T-helper 1 cell treated with Interleukin-12 subunit alpha and Interleukin-12 subunit beta and Interleukin-4 antibody, amounts not matched to agents 30 ng/mL and 1 ng/mL, for 36 hours (primary cell): ENCODE results near the gene DAG1. TPM values are rescaled to one million over a fixed set of nuclear protein-coding genes. Genes with fewer than 3 reads are reported as not detected.

Experiments
- intact Hi-C: fragments of 100-400 bp; cut with micrococcal nuclease; formaldehyde crosslinking; loops from one replicate; pipeline ENCODE4 v1.15.1; 2024
- total RNA-seq: library from RNA; stranded (reverse); gene quantifications from 2 replicates; pipeline ENCODE4 v1.2.3, GENCODE V29; 2022

The DAG1 gene
- total RNA-seq = 19.2 and 22.4 TPM in 2 replicates

DNA sequence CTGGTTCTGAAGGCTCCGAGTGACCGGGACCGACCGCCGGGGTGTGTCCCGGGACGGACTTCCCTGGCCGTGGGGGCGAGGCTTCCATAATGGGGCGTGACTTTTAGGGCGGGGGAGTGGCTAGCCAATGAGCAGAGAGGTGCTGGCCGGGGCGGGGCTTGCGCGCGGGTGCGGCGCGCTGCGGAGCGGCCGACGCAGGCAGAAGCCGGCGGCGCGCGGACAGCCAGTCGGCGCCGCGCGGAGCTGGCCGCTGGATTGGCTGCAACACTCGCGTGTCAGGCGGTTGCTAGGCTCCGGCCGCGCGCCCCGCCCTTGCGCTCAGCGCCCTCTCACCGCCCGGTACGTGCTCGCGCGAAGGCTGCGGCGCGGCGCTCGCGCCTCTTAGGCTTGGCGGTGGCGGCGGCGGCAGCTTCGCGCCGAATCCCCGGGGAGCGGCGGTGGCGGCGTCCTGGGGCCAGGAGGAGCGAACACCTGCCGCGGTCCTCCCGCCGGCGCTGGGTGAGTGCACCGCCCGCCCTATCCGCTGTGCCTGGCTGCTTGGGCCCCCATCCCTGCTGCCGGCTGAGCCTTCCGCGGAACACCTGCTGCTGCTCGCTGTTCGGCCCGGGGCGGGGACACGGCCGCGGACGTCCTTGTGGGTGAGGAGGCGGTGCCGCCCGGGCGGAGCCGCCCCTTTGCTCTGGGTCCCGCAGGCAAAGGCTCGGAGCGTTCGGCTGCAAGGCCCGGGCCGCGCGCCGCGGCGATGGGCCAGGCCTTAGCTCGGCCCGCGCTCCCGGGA, at the start of gene DAG1:
Gene DAG1, plus strand, starts transcription at position 332 of the 778 bp plus-strand sequence. CDS start 40,268 bp downstream, outside the sequence.
- intact Hi-C loops = loop anchor here (1.0 to 10.0 kb wide), 19 partner anchors 21 to 1097 kb away; partner anchors contain the start of genes APEH, BSN, C3orf18 and CCDC71

GRCh38 chr3:49421890-49422378, 48.1 kb upstream of the DAG1 start:
- intact Hi-C loops = no loop called here

- intact Hi-C loops = no loop called here
These were observed 47.5 kb upstream of the DAG1 start, which contains the start of gene AMT for GRCh38 chr3:49422379-49423248. TSS of gene AMT (minus strand) at chr3:49422473. CDS start at chr3:49422450, 23 bp downstream.

- intact Hi-C loops = loop anchor here (5.0 kb wide), 1 partner anchor 872 kb away; the partner anchor contains the start of genes HYAL3 and NAA80
These were observed 45.3 kb upstream of the DAG1 start for GRCh38 chr3:49424816-49425215.

- intact Hi-C loops = loop anchor here (5.0 kb wide), 1 partner anchor 870 kb away; the partner anchor contains the start of genes HYAL3 and NAA80
These were observed 42.5 kb upstream of the DAG1 start for GRCh38 chr3:49427586-49427985.

DNA sequence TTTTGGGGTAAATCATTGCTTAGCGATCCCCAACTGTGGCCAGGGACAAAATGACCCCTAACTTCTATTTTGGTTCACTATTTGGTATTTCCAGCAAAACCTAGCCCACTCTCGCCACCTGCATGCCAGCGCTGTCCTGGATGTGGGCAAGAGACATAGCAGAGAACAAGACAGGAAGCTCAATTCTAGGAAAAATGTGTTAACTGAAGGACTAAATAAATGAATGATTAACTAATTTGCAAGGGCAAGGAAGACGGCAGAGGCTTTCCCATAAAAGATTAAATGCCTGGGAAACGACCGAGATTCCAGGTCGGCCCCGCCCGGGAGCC, 41.4 kb upstream of the DAG1 start:
- intact Hi-C loops = loop anchor here (1.0 to 5.0 kb wide), 9 partner anchors 12 to 869 kb away; partner anchors contain the start of genes DAG1, GPX1, HYAL3 and NAA80

GRCh38 chr3:49434731-49435130, 35.3 kb upstream of the DAG1 start:
- intact Hi-C loops = no loop called here

DNA sequence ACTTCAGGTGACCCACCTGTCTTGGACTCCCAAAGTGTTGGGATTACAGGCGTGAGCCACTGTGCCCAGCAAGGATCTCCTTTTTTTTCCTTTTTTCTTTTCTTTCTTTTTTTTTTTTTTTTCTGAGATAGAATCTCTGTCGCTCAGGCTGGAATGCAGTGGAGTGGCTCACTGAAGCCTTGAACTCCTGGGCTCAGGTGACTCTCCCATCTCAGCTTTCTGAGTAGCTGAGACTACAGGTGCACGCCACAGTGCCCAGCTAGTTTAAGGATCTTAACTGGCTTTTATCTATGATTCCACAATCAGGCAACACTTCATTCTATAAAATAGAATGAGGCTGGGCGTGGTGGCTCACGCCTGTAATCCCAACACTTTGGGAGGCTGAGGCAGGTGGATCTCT, 24.7 kb upstream of the DAG1 start:
- intact Hi-C loops = no loop called here

- intact Hi-C loops = no loop called here
These were observed 16.4 kb upstream of the DAG1 start for GRCh38 chr3:49453621-49454020.

DNA sequence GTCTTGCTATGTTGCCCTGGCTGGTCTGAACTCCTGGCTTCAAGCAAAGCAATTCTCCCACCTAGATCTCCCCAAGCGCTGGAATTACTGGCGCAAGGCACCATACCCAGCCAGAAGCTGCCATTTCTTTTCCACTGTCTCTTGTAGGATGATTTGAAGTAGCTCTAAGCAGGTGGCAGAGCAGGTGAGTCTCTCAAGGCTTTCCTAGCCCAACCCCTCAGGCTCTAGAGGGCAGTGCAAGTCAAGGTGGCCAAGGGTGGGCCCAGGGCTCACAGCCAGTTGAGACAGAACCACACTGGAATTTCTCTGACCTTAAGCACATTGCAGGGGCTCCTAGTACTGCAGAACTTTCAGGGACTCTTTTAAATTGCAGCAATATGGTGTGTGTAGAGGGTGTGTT, 15.6 kb upstream of the DAG1 start:
- intact Hi-C loops = no loop called here

DNA sequence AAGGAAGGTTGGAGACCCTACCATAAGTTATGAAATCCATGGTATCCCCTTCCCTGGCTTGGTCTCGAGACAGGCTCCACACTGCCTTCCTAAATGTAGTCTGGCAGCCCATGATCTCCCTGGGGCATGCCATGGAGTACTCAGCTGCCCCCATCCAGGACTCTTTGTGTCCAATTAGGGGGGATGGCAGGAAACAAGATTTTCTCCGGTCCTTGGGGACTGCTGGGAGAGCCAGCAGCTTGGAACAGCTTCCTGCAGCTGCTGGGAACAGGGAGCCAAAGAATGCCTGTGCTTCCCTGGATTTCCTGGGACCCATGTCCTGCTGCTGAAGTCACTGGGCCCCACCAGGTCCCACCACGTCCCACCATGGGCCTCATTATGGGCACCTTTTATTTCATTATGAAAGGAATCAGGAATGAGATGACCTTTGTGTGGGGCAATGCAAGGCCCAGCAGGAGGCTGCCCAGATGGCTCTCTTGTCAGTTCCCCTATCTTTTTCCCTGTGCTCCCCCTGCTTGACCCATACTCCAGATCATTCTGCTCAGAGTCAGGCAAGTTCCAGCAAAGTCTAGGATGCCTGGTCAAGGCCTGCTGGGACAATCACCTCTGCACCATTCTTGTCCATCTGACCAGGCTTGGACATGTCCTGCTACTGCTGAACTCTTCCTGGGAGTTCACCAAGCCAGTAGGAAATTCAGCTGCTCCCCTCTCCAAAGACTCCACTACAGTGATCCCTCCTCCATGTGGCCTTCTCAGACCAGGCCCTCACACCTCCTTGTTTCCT, 15.0 kb upstream of the DAG1 start:
- intact Hi-C loops = no loop called here

DNA sequence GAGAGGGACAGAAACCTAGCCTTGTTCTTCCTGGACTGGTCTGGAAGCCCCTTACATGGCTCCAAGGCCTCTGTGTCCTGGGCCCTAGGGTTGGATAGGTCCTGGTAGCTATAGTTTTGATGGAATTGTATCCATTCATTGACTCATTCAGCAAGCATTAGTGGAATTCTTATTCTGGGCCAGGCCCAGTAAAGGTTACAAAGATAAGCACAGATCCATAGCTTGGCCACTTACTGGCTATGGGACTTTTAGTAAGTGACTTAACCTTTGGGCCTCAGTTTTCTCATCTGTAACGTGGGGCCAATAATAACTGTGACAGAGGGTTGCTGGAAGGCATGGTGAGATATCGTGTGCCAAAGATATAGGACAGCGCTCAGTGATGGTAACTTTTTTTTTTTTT, 13.6 kb upstream of the DAG1 start:
- intact Hi-C loops = no loop called here

DNA sequence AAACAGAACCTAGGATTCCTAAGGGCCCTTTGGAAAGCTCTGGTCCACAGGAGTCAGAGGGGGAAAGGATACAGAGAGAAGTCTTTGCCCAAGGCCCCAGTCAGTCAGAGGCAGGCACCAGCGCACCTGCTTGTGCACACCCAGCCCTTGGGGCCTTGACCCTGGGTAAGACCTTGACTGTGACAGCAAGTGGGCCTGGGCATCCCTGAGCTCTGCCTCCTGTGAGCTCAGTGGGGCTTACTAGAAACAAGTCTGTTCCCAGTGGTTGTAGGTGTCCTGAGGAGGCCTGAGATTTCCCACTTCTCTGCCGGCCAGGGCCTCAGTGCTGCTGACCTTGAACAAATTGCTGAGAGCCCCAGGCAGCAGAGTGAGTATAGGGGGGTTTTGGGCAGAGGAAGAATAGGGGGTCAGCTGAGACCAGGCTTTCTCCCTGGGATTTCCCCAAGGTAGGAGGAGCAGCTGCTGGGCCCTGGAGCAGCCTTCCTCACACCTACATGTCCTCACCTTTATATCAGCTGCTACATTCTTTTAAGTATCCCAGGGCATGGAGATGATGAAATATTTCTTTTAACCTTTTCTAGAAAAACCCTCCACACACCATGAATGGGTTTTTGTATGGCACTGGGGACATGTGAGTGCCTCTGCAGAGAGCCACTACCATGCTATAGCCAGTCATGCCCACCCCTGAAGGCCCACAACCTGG, 9.7 kb upstream of the DAG1 start:
- intact Hi-C loops = no loop called here

DNA sequence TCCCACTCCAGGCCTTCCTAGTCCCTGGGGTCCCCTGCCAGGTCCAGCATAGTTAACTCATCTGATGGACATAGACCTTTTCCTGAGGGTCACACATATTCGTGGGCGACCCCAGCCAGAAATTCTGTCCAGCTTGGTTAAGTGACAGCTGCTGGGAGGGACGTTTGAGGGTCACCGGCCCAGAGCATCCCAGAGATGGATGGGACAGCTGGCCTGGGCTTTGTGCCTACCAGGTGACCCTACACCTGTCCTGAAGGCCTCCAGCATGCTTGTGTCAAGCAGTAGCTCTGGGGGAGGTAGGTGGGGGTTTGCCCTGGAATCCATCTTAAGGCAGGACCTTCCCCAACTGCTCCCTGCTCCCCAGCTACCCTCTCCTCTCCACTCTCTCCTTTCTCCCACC, 9.1 kb upstream of the DAG1 start:
- intact Hi-C loops = no loop called here

GRCh38 chr3:49461443-49462171, 8.5 kb upstream of the DAG1 start:
- intact Hi-C loops = no loop called here

DNA sequence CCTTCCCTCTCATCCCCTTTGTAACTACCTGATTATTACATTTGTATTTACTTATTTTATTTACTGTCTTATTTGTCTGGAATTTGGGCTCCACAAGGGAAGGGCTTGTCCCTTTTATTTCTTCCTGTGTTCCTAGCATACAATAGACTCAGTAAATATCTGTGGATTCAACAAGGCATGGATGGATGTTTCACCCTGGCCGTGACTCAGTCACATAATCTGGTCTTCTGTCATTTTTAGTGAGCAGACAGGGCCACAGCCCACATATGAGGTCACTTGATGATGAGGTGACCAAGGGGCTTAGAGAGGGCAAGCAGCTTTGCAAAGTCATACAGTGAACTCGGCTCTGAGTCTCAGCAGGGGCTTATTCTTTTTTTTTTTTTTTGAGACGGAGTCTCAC, 7.8 kb upstream of the DAG1 start:
- intact Hi-C loops = no loop called here

DNA sequence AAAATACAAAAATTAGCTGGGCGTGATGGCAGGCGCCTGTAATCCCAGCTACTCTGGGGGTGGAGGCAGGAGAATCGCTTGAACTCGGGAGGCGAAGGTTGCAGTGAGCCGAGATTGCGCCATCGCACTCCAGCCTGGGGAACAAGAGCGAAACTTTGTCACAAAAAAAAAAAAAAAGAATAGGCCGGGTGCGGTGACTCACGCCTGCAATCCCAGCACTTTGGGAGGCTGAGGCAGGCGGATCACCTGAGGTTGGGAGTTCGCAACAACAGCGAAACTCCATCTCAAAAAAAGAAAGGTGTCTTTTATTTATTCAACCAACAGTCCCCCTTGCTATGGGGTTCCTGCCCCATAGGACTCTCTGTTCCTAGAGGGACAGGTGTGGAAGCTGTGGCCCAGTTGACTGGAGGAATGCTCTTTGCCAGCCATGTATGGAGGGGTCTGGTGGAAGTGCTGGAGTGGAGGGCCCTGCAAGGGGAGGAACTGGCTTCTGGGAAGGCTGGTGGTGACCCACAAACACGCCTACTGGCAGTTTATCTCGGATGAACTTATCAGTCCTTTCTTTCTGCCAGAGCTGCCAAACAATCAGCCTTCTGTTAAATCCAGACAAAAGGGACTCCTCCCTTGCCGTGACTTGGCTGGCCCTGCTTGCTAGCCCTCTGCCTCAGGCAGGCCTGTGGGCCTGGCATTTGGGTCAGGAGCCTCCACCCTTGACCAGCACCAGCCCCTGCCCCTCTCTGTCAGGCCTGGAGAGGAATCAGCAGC, 4.6 kb upstream of the DAG1 start:
- intact Hi-C loops = no loop called here

DNA sequence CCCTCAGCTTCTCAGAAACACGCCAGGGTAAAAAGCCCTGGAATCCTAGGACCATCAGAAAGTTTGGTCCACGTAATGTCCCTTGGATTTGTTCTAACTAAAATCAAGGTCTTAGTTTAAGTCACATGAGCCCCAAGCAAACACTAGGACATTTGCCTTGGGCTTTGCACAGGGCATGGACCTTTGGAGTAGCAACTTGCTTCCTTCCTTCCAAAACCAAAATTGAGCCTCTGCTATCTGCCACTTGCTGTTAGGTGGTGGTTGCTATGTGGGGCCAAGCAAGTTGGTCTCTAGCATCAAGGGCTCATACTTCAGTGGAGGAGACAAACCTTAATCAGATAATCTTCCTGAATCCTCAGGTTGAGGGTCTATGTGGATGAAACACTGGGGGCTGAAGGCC, 4.0 kb upstream of the DAG1 start:
- intact Hi-C loops = no loop called here
